CD14-positive monocyte (primary cell): Measurements from ENCODE around the gene PKM. TPM values are rescaled to one million over a fixed set of nuclear protein-coding genes. Genes with fewer than 3 reads are reported as not detected.

Source experiments
- DNase-seq, 3 donors: peaks; one replicate each; pipeline ENCODE4 v3.0.0-alpha.2; 2011 to 2022
- H2AFZ ChIP-seq: 2 replicates; pipeline ENCODE4 v1.6.0; 2012; ENCODE audit warnings: mild to moderate bottlenecking, low read depth, low read length, inconsistent platforms; ENCODE audit not compliant: insufficient read depth, poor library complexity, severe bottlenecking
- H3K27ac ChIP-seq, 2 donors: 1 replicate in 1 of 2; 2 replicates in 1 of 2; pipeline ENCODE4 v1.5.1; 2012 to 2013; ENCODE audit warnings: low read length in 2 of 2, control low read depth in 1 of 2, inconsistent platforms in 1 of 2, low read depth in 1 of 2, mild to moderate bottlenecking in 1 of 2
- H3K27me3 ChIP-seq, 2 donors: one replicate each; pipeline versions ENCODE4 v1.6.0 to v1.6.1; 2011 to 2013; ENCODE audit warnings: low read length in 2 of 2; ENCODE audit not compliant: control insufficient read depth in 2 of 2, insufficient read depth in 2 of 2
- H3K36me3 ChIP-seq, 2 donors: replicated peaks in 1 of 2; 1 replicate in 1 of 2; 2 replicates in 1 of 2; pipeline versions ENCODE4 v1.5.1 to v1.6.1; 2012 to 2013; ENCODE audit warnings: low read length in 2 of 2, control low read depth in 1 of 2, inconsistent platforms in 1 of 2, mild to moderate bottlenecking in 1 of 2; ENCODE audit not compliant: insufficient read depth in 2 of 2, control insufficient read depth in 1 of 2
- H3K4me1 ChIP-seq, 2 donors: 1 replicate in 1 of 2; 2 replicates in 1 of 2; pipeline versions ENCODE4 v1.5.1 to v1.6.1; 2012 to 2013; ENCODE audit warnings: low read length in 2 of 2, control low read depth in 1 of 2, inconsistent platforms in 1 of 2, mild to moderate bottlenecking in 1 of 2, moderate library complexity in 1 of 2; ENCODE audit not compliant: insufficient read depth in 2 of 2, control insufficient read depth in 1 of 2
- H3K4me2 ChIP-seq: replicated peaks from 2 replicates; pipeline ENCODE3; 2012; ENCODE audit warnings: low read length, moderate library complexity, mild to moderate bottlenecking; ENCODE audit not compliant: poor library complexity, severe bottlenecking; ENCODE audit errors: extremely low read depth
- H3K4me3 ChIP-seq, 3 experiments: fragments of 200-600 bp in 1 of 3; sonication (generic) in 1 of 3; replicated peaks in 1 of 3; 1 replicate in 2 of 3; 2 replicates in 1 of 3; pipeline ENCODE4 v1.5.1; 2011 to 2013; ENCODE audit warnings: low read length in 3 of 3, mild to moderate bottlenecking in 3 of 3, control low read depth in 2 of 3, low read depth in 2 of 3, inconsistent platforms in 1 of 3, moderate library complexity in 1 of 3
- H3K79me2 ChIP-seq: 2 replicates; pipeline ENCODE4 v1.6.0; 2012; ENCODE audit warnings: mild to moderate bottlenecking, control low read depth, inconsistent platforms, low read length, moderate library complexity; ENCODE audit not compliant: insufficient read depth
- H3K9ac ChIP-seq: 2 replicates; pipeline ENCODE4 v1.6.0; 2017; ENCODE audit warnings: low read length, mild to moderate bottlenecking; ENCODE audit not compliant: insufficient read depth, poor library complexity, severe bottlenecking
- H3K9me3 ChIP-seq, 2 donors: replicated peaks in 1 of 2; 1 replicate in 1 of 2; 2 replicates in 1 of 2; pipeline versions ENCODE4 v1.5.1 to v1.6.1; 2012 to 2013; ENCODE audit warnings: low read length in 2 of 2, control low read depth in 1 of 2; ENCODE audit not compliant: control insufficient read depth in 1 of 2, insufficient read depth in 1 of 2
- H4K20me1 ChIP-seq: 2 replicates; pipeline ENCODE4 v1.6.0; 2012; ENCODE audit warnings: mild to moderate bottlenecking, low read length, control low read depth, moderate library complexity; ENCODE audit not compliant: insufficient read depth
- H3K27ac Mint-ChIP-seq, 7 donors: one replicate each; pipeline ENCODE4 v1.8.0; 2020; ENCODE audit warnings: mild to moderate bottlenecking in 7 of 7, mixed read lengths in 7 of 7, moderate library complexity in 6 of 7, inconsistent platforms in 2 of 7
- H3K27me3 Mint-ChIP-seq, 3 donors: one replicate each; pipeline ENCODE4 v1.8.0; 2021 to 2022; ENCODE audit warnings: low read depth in 3 of 3, mild to moderate bottlenecking in 3 of 3, mixed read lengths in 3 of 3, moderate library complexity in 3 of 3, inconsistent platforms in 1 of 3
- H3K36me3 Mint-ChIP-seq, 2 donors: one replicate each; pipeline ENCODE4 v1.8.0; 2020; ENCODE audit warnings: mixed read lengths in 2 of 2, inconsistent platforms in 1 of 2, mild to moderate bottlenecking in 1 of 2
- H3K4me1 Mint-ChIP-seq: one replicate; pipeline ENCODE4 v1.8.0; 2020; ENCODE audit warnings: mild to moderate bottlenecking, mixed read lengths
- H3K4me3 Mint-ChIP-seq, 2 donors: one replicate each; pipeline ENCODE4 v1.8.0; 2020; ENCODE audit warnings: mild to moderate bottlenecking in 2 of 2, mixed read lengths in 2 of 2, moderate library complexity in 1 of 2
- H3K9me3 Mint-ChIP-seq, 7 donors: one replicate each; pipeline ENCODE4 v1.8.0; 2020 to 2022; ENCODE audit warnings: mixed read lengths in 7 of 7, mild to moderate bottlenecking in 6 of 7, moderate library complexity in 6 of 7, inconsistent platforms in 2 of 7
- WGBS: methylation state at CpG from one replicate; pipeline ENCODE4 v1.1.5; 2013; ENCODE audit warnings: missing lambda C conversion rate; ENCODE audit not compliant: insufficient coverage; 5-methylcytosine and 5-hydroxymethylcytosine counted together
- intact Hi-C, 2 donors: fragments of 100-400 bp; cut with micrococcal nuclease; formaldehyde crosslinking; loops; one replicate each; pipeline versions ENCODE4 v1.15.0 to v1.15.1; 2023
- polyA plus RNA-seq, 3 donors: library from polyadenylated mRNA; depleted of rRNA in 1 of 3; unstranded in 2 of 3; stranded (reverse) in 1 of 3; fragments of 300-500 nt in 2 of 3; fragments of >200 nt in 1 of 3; fragmentation: Illumina TruSeq in 2 of 3; gene quantifications; 1 replicate in 2 of 3; 2 replicates in 1 of 3; pipeline ENCODE4 v1.2.3, GENCODE V29; 2012 to 2021
- TF ChIP-seq, protein P1 (sequence below): fragments of 200-600 bp; IDR thresholded peaks from one replicate; pipeline ENCODE4 v1.8.0; 2022; ENCODE audit warnings: antibody characterized with exemption, mild to moderate bottlenecking

PKM gene
- polyA plus RNA-seq, 3 donors = 544 to 999 (median 986) TPM

DNA sequence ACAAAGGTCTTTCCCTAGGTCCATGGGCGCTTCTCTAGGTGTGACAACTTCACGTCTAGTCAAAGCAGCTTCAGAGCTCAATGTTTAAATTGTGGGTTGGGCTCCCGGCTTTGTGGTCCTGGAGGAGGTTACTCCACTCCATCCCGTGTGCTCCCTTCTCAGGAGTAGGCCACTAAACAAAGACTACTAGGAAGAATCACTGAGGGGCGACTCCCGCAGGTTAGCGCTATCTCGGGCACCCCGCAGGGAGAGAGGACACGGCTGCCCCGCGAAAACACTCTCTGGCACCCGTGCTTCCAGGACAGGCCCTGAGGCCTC is 40.9 kb upstream of the PKM start:
- intact Hi-C loops = loop anchor here (1.0 to 5.0 kb wide), 4 partner anchors 40 to 153 kb away; partner anchors contain the start of genes GRAMD2A (in 2 of the 2), PKM (in 2 of the 2), MYO9A (in 1 of the 2) and SENP8 (in 1 of the 2)
- H4K20me1 ChIP-seq = no peaks in the 10 kb centered on the region
- peak overlapping the region; percentile 94 for H3K4me2 ChIP-seq
- peak overlapping the region; percentile 83 for H3K9ac ChIP-seq
- H3K36me3 Mint-ChIP-seq = peaks cover 22 to 39% of the 10 kb centered on the region in 2 donors
- WGBS = 0% methylated on average over 9 of the region's 13 CpGs
- H3K9me3 ChIP-seq = no peaks in the 10 kb centered on the region
- H3K4me3 Mint-ChIP-seq = peak overlapping the region; percentile 85 to 92
- peaks cover 14 to 21% of the 10 kb centered on the region in 2 donors for H3K36me3 ChIP-seq
- TF ChIP-seq, protein P1, sequence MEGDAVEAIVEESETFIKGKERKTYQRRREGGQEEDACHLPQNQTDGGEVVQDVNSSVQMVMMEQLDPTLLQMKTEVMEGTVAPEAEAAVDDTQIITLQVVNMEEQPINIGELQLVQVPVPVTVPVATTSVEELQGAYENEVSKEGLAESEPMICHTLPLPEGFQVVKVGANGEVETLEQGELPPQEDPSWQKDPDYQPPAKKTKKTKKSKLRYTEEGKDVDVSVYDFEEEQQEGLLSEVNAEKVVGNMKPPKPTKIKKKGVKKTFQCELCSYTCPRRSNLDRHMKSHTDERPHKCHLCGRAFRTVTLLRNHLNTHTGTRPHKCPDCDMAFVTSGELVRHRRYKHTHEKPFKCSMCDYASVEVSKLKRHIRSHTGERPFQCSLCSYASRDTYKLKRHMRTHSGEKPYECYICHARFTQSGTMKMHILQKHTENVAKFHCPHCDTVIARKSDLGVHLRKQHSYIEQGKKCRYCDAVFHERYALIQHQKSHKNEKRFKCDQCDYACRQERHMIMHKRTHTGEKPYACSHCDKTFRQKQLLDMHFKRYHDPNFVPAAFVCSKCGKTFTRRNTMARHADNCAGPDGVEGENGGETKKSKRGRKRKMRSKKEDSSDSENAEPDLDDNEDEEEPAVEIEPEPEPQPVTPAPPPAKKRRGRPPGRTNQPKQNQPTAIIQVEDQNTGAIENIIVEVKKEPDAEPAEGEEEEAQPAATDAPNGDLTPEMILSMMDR = no peak
- H3K4me1 ChIP-seq = peaks cover 15 to 20% of the 10 kb centered on the region in 2 donors
- peak overlapping the region; percentile 46 to 90 for H3K27ac ChIP-seq
- H3K4me1 Mint-ChIP-seq = peaks cover 27% of the 10 kb centered on the region
- H3K4me3 ChIP-seq = peak overlapping the region; percentile 59 to 81 (median 63)
- H2AFZ ChIP-seq = peak overlapping the region; percentile 82
- DNase-seq = no peak
- H3K27ac Mint-ChIP-seq = peak overlapping the region; percentile 83 to 93 (median 88)
- no peaks in the 10 kb centered on the region for H3K27me3 ChIP-seq
- peaks cover 2 to 7% (median 2%) of the 10 kb centered on the region in 3 donors for H3K27me3 Mint-ChIP-seq
- peaks cover 0 to 2% (median 0%) of the 10 kb centered on the region in 7 donors for H3K9me3 Mint-ChIP-seq
- H3K79me2 ChIP-seq = peaks cover 20% of the 10 kb centered on the region

DNA sequence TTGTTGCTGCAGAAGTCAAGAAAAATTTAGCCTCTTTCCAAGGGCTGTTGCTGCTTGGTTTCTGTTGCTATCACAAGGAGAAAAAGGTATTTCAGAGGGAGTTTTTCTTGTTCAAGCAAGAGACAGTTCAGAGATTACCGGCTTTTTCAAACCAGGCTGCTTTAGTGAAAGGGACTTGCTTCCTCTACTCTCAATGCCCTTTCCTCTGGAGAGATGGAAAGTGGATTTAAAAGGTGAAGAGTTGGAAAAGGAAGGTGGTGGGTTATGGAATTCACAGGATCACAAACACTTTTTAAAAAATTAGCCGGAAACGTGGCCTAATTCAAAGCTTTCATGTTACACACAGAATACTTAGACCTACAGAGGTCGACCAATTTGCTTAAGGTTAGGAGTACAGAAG is 40.2 kb upstream of the PKM start:
- no peaks in the 10 kb centered on the region for H3K27me3 ChIP-seq
- peaks cover 20% of the 10 kb centered on the region for H3K79me2 ChIP-seq
- peaks cover 27% of the 10 kb centered on the region for H3K4me1 Mint-ChIP-seq
- WGBS = no CpG with 5 or more reads among the region's 4 CpGs
- DNase-seq = no peak
- peaks cover 15 to 20% of the 10 kb centered on the region in 2 donors for H3K4me1 ChIP-seq
- H3K27ac ChIP-seq = no peak overlapping the region
- TF ChIP-seq, protein P1 = no peak
- no peaks in the 10 kb centered on the region for H4K20me1 ChIP-seq
- peaks cover 0 to 2% (median 0%) of the 10 kb centered on the region in 7 donors for H3K9me3 Mint-ChIP-seq
- intact Hi-C loops = loop anchor here (5.0 kb wide), 2 partner anchors 39 to 74 kb away; partner anchors contain the start of genes GRAMD2A (in 2 of the 2) and PKM (in 1 of the 2)
- no peaks in the 10 kb centered on the region for H3K9me3 ChIP-seq
- H3K36me3 Mint-ChIP-seq = peaks cover 27 to 44% of the 10 kb centered on the region in 2 donors
- no peak overlapping the region for H2AFZ ChIP-seq
- H3K4me3 ChIP-seq = peak overlapping the region in 1 of 3 experiments; percentile 81
- peaks cover 2 to 3% (median 2%) of the 10 kb centered on the region in 3 donors for H3K27me3 Mint-ChIP-seq
- H3K4me3 Mint-ChIP-seq = peak overlapping the region; percentile 85 to 92
- H3K27ac Mint-ChIP-seq = peak overlapping the region in 4 of 7 donors; percentile 11 to 45 (median 41)
- H3K4me2 ChIP-seq = peak overlapping the region; percentile 94
- peaks cover 21 to 28% of the 10 kb centered on the region in 2 donors for H3K36me3 ChIP-seq
- H3K9ac ChIP-seq = peak overlapping the region; percentile 83
